Measurements from ENCODE around the gene ITGA3. TPM values are rescaled to one million over a fixed set of nuclear protein-coding genes. Genes with fewer than 3 reads are reported as not detected.

ITGA3 gene
- total RNA-seq, 1 experiment from 2014 or later: 2.9 TPM

DNA sequence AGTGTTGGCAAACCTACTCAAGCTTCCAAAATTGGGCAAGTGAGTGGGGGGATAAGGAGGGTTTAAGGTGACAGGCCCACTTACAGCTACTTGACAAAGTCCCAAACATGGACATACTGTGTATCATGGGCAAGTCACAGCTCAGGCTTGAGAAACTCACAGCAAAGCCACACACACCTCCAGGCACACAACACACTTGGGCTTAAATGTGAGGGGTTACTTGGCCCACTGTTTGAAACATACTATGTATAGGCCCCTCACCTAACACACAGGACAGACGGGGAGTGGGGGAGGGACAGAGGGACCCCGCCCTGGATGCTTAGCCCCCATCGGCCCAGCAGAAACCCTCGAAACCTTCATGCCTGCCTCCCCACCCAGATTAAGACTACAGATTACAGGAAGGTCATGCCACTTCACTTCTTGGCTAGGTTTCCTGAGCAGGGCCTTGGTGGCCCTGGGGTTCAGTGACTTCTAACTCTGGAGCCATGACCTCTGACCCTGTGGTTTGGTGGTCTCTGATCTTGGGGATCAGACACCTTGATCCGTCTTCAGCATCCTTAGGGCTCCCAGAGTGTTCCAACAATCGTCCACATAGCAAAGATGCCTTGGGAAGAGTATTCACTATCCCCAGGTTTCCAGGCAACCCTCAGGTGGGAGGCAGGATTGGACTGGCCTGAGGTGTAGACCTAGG, 76.3 kb downstream of the ITGA3 start:
- Histone ChIP-seq H3K36me3 (peaks cover 14% of the 10 kb centered on the region; the same call in 1 of the 2 replicates), H3K4me3 (no peak overlapping the region), H3K27ac (no peak overlapping the region), H3K27me3 (no peaks in the 10 kb centered on the region), H3K4me1 (0 out of 2 replicates have a peak, but pooled peaks cover 4% of the 10 kb centered on the region), H3K9me3 (replicated peaks) (no peaks in the 10 kb centered on the region)
- DNase-seq: no peak

DNA sequence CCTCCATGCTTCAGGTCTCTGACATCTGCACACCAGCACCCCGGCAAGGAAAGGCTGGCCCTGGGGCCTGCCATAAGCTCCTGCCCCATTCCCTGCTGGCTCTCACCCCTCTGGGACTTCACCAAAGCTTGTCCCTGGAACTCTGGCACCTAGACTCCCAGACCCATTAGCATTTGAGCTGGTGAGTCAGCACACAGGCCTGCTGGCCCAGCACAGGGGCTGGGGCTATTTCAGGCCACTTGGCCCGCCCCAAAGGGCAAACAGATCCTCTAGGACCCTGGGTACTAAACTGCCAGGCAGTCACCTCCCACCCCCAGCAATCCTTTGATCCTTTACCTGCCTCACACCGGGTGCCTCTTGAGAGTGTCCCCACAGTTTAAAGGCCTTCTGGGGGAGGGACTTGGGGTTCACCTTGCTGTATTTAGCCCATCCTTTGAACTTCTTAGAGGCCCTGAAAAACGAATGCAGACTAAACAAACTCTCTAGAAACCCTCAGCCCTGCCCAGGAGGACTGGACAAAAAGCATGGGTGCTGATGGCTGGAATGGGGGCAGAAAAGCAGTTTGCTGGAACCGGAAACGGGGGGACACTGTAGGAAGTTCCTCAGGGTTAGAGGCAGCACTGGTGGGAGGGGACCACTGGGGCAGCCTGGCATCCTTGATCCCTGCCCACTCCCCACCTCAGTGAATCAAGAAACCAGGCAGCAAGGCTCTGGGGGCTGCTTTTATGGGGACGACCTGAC, 77.3 kb downstream of the ITGA3 start:
- H3K9me3 ChIP-seq (replicated peaks): no peaks in the 10 kb centered on the region
- H3K27ac ChIP-seq: no peak overlapping the region
- no peaks in the 10 kb centered on the region for H3K27me3 ChIP-seq
- peaks cover 20% of the 10 kb centered on the region for H3K36me3 ChIP-seq
- no peak for DNase-seq
- no peak overlapping the region for H3K4me3 ChIP-seq
- no peaks in the 10 kb centered on the region for H3K4me1 ChIP-seq

DNA sequence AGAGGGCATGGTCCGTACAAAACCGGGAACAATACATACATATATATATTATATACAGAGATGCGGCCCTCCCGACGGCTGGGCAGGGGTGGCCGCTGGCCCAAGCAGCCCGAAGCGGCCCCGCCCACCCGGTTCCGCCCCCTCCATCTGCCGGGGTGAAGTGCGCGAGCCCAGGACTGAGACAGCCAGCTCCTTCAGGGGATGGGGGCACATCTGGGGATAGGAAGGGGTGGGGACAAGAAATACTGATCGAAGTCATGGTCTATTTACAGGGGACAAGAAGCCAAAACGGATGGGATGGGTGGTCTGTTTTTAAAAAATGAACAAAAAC, 77.8 kb downstream of the ITGA3 start:
- no peaks in the 10 kb centered on the region for H3K27me3 ChIP-seq
- H3K36me3 ChIP-seq: peaks cover 22% of the 10 kb centered on the region
- DNase-seq: no peak
- H3K9me3 ChIP-seq (replicated peaks): no peaks in the 10 kb centered on the region
- no peak overlapping the region for H3K27ac ChIP-seq
- no peaks in the 10 kb centered on the region for H3K4me1 ChIP-seq
- no peak overlapping the region for H3K4me3 ChIP-seq

DNA sequence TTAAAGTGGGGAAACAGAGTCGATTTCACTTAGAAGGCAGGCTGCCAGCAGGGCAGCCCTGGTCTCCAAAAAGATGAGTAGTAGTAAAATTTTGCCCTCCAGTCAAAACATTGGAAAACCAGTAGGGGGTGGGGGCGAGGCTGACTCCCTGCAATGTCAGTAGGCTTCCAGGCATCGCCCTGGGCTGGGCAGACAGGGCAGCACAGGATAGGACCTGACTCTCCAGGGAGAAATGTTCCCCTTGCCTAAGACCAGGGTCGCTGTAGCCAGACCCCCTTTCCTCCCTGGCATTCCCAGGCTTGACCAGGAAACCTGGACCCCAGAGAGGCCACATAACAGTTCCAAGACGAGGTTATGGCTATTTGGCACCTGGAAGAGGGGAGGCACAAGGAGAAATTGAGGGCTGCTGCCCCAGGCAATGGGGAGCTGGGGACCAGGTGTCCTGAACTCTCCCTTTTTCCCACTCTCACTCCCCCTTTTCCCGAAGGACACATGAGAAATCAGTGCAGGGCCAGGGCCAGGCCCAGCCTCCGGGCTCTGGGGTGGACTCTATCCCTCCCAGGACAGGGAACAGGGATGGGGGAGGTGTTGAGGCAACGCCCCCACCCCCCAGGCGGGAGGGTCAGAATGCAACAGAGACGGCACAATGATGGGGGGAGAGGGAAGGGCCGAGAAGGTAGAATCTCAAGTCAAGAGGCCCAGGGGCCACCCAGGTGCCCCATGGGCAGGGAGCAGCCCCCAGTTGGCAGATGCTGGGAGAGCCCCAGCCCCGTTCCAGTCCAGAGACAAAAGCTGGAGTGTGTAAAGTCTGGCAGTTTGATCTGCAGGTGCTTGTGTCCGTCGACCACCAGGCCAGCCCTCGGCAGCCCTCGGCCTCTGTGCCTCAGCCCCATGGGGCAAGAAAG, 78.5 kb downstream of the ITGA3 start:
- DNase-seq: no peak
- no peak overlapping the region for H3K4me3 ChIP-seq

DNA sequence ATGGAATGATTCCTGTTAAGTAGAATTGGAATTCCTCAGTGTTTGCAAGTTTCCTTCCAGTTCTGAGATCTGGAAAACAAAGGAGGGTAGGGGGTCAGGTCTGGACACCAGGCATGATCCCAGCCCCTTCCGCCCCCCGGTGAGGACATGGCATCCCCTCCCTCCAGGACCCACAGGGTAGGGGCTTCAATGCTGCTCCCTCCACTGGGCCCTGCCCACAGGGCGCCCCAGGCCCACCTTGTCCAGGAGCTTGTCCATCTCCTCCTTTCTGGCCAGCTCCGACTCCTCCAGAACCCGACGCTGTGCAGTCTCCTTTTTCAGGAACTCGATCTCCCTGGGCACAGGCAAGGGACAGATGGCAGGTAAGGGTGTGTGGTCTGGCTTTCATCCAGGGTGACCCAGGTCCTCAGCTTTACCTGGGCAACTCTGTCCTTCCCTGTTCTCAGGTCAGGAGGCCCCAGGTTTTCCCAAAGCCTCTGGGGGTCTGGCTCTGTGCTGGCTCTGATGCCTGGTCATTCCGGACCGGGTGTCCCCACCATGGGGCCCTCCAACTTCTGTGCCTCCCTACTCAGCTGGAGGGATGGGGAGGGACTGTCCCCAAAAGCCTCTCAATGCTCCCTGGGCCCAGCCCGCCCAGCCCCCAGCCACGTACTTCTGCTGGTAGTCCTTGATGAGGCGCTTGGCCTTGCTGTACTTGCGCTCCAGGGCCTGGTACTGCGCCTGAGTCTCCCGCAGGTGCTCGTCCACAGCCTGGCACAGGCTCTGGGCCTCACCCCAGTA, 79.6 kb downstream of the ITGA3 start:
- no peaks in the 10 kb centered on the region for H3K4me1 ChIP-seq
- H3K9me3 ChIP-seq (replicated peaks): no peaks in the 10 kb centered on the region
- no peaks in the 10 kb centered on the region for H3K27me3 ChIP-seq
- no peak for DNase-seq
- peaks cover 29% of the 10 kb centered on the region for H3K36me3 ChIP-seq
- no peak overlapping the region for H3K27ac ChIP-seq
- H3K4me3 ChIP-seq: no peak overlapping the region

More for the DNA sequence above, 78.5 kb downstream of the ITGA3 start:
- no peak overlapping the region for H3K27ac ChIP-seq
- no peaks in the 10 kb centered on the region for H3K9me3 ChIP-seq (replicated peaks)
- H3K27me3 ChIP-seq: no peaks in the 10 kb centered on the region
- H3K4me1 ChIP-seq: no peaks in the 10 kb centered on the region
- H3K36me3 ChIP-seq: peaks cover 26% of the 10 kb centered on the region

DNA sequence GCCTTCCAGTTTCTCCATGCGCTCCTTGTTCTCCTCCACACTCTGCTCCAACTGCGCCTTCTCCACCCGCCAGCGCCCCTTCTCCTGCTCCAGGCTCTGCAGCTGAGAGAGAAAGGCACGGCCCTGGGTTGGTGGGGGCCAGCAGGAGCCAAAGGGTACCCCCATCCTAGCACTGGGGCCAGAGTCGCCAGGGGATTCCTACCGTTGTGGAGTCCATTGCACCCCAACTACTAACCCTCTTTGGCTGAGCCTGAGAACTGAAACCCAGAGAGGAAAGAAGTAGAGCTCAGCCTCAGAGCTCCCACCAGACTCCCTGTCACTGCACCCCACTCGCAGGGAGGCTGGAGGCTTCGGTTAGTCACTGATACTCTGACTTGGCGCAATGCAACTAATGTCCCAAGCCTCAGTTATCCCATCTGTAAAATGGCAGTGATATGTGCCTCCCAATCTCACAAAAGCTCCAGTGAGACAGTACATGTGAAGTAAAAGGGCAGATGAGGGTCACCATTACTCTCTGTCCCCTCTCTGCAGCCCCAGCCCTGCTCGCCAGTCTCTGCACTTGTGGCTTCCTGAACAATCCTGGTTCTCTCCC, 80.3 kb downstream of the ITGA3 start:
- Histone ChIP-seq H3K27ac (no peak overlapping the region), H3K4me3 (no peak overlapping the region), H3K9me3 (replicated peaks) (no peaks in the 10 kb centered on the region), H3K36me3 (peaks cover 35% of the 10 kb centered on the region), H3K27me3 (no peaks in the 10 kb centered on the region), H3K4me1 (no peaks in the 10 kb centered on the region)
- no peak for DNase-seq

DNA sequence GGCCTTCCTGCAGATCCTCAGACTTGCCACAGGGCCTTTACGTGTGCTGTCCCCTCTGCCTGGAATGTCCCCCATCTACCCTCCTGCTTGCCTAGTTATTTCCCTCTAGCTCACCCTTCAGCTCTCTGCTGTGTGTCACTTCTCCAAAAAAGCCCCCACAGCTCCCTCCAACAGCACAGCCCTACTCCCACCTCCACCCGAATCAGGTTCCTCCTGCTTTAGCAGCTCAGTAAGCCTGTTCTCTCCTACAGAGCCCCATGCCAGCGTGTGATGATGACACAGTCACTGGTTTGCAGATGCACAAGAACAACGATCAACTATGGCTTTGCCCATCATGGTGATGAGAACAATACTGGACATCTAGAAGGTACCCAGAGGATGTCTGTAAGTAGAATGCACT, 81.1 kb downstream of the ITGA3 start:
- H3K9me3 ChIP-seq (replicated peaks): no peaks in the 10 kb centered on the region
- no peaks in the 10 kb centered on the region for H3K27me3 ChIP-seq
- DNase-seq: no peak
- H3K36me3 ChIP-seq: peaks cover 35% of the 10 kb centered on the region
- H3K27ac ChIP-seq: no peak overlapping the region
- H3K4me3 ChIP-seq: no peak overlapping the region
- no peaks in the 10 kb centered on the region for H3K4me1 ChIP-seq

DNA sequence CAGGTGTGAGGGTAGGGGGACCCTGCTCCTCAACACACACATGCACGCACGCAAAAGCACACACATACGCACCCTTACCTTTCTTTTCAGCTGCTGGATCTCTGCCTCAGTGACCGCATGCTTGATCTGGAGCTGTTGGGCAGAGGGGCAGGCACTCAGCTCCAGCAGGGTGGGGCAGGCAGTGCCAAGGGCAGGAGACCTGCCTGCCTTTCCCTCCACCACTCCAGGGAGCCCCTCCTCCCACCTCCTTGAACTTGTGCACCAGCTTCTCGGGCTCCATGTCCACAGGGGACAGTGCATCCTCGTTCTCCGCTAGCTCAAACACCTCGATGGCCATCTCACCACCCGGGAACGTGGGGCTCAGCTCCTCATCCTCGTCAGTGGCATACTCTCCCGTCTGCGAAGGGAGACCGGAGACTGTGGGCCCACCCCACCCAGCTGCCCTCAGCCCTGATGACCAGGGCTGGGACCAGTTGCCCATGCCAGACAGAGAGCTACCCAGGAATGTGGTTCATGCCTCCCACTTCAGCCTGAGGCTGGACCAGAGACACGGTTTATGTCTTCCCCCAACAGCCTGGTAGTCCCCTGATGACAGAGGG, 83.4 kb downstream of the ITGA3 start:
- Histone ChIP-seq H3K9me3 (replicated peaks) (no peaks in the 10 kb centered on the region), H3K4me3 (no peak overlapping the region), H3K27ac (no peak overlapping the region), H3K4me1 (no peaks in the 10 kb centered on the region), H3K27me3 (no peaks in the 10 kb centered on the region), H3K36me3 (peaks cover 44% of the 10 kb centered on the region)
- no peak for DNase-seq

Other genes starting within 250 kb of the ITGA3 start
- gene TAC4, start 208.0 kb upstream of the ITGA3 start, total RNA-seq (2014; rRNA removed; shearing (Covaris generic)): not detected in 2 replicates
- 0.10 and 0.34 TPM in 2 replicates for gene DLX4, start 86.9 kb upstream of the ITGA3 start, total RNA-seq (2014; rRNA removed; shearing (Covaris generic))
- gene DLX3, start 60.9 kb upstream of the ITGA3 start, total RNA-seq (2014; rRNA removed; shearing (Covaris generic)): not detected in 2 replicates
- 10.7 and 12.5 TPM in 2 replicates for gene PDK2, start 39.2 kb downstream of the ITGA3 start, total RNA-seq (2014; rRNA removed; shearing (Covaris generic))
- 2.4 and 3.1 TPM in 2 replicates for gene SAMD14, start 74.0 kb downstream of the ITGA3 start, total RNA-seq (2014; rRNA removed; shearing (Covaris generic))
- 32.1 TPM in 2 replicates for gene PPP1R9B, start 94.6 kb downstream of the ITGA3 start, total RNA-seq (2014; rRNA removed; shearing (Covaris generic))
- 43.2 and 43.4 TPM in 2 replicates for gene SGCA, start 109.9 kb downstream of the ITGA3 start, total RNA-seq (2014; rRNA removed; shearing (Covaris generic))
- 4.2 and 4.4 TPM in 2 replicates for gene COL1A1, start 145.5 kb downstream of the ITGA3 start, total RNA-seq (2014; rRNA removed; shearing (Covaris generic))
- gene TMEM92, start 218.4 kb downstream of the ITGA3 start, total RNA-seq (2014; rRNA removed; shearing (Covaris generic)): not detected in 2 replicates